HCT116 (cell line): ENCODE measurements around the gene LYPD4.

ENCODE experiments used
- EZH2 ChIP-seq: fragments of 200-600 bp; sonication (generic); IDR thresholded peaks from 2 replicates; pipeline ENCODE4 v1.6.1; 2017; ENCODE audit warnings: antibody characterized with exemption, mixed run types
- EZH2phosphoT487 ChIP-seq: fragments of 200-600 bp; IDR thresholded peaks from 2 replicates; pipeline ENCODE4 v1.6.1; 2018; ENCODE audit warnings: antibody characterized with exemption, borderline replicate concordance
- JUND ChIP-seq: IDR thresholded peaks from 2 replicates; pipeline ENCODE4 v1.6.1; 2012
- POLR2A ChIP-seq: IDR thresholded peaks from 2 replicates; pipeline ENCODE4 v1.7.0; 2011; ENCODE audit warnings: borderline replicate concordance; ENCODE audit not compliant: insufficient read depth, insufficient read length; ENCODE audit errors: extremely low read depth
- POLR2AphosphoS5 ChIP-seq: IDR thresholded peaks from 2 replicates; pipeline ENCODE4 v1.6.1; 2011; ENCODE audit warnings: mild to moderate bottlenecking, low read depth, low read length, moderate library complexity
- SIN3A ChIP-seq: IDR thresholded peaks from 2 replicates; pipeline ENCODE4 v1.6.1; 2012; ENCODE audit warnings: low read depth
- ZNF274 ChIP-seq: fragments of 200-500 bp; sonication (Bioruptor generic); IDR thresholded peaks from 2 replicates; pipeline ENCODE4 v1.6.1; 2014; ENCODE audit warnings: mild to moderate bottlenecking, low read depth, low read length, inconsistent platforms
- TF ChIP-seq, protein P1 (sequence below): IDR thresholded peaks from 2 replicates; pipeline ENCODE4 v1.6.1; 2012
- TF ChIP-seq, protein P2 (sequence below), 3 experiments: fragments of 200-600 bp in 1 of 3; sonication (generic) in 1 of 3; IDR thresholded peaks in 2 of 3; conservative IDR thresholded peaks in 1 of 3; 2 replicates each; pipeline ENCODE4 v1.5.1; 2012 to 2017; ENCODE audit warnings: low read depth in 2 of 3, low read length in 2 of 3, antibody characterized with exemption in 1 of 3, borderline replicate concordance in 1 of 3, control low read depth in 1 of 3, mild to moderate bottlenecking in 1 of 3, mixed read lengths in 1 of 3, mixed run types in 1 of 3, moderate library complexity in 1 of 3; ENCODE audit not compliant: insufficient read depth in 1 of 3
- TF ChIP-seq, protein P3 (sequence below): IDR thresholded peaks from 2 replicates; pipeline ENCODE4 v1.6.1; 2012
- TF ChIP-seq, protein P4 (sequence below): IDR thresholded peaks from 2 replicates; pipeline ENCODE4 v1.6.1; 2011; ENCODE audit warnings: mild to moderate bottlenecking, low read length, moderate library complexity; ENCODE audit not compliant: insufficient replicate concordance; ENCODE audit errors: extremely low read depth

DNA sequence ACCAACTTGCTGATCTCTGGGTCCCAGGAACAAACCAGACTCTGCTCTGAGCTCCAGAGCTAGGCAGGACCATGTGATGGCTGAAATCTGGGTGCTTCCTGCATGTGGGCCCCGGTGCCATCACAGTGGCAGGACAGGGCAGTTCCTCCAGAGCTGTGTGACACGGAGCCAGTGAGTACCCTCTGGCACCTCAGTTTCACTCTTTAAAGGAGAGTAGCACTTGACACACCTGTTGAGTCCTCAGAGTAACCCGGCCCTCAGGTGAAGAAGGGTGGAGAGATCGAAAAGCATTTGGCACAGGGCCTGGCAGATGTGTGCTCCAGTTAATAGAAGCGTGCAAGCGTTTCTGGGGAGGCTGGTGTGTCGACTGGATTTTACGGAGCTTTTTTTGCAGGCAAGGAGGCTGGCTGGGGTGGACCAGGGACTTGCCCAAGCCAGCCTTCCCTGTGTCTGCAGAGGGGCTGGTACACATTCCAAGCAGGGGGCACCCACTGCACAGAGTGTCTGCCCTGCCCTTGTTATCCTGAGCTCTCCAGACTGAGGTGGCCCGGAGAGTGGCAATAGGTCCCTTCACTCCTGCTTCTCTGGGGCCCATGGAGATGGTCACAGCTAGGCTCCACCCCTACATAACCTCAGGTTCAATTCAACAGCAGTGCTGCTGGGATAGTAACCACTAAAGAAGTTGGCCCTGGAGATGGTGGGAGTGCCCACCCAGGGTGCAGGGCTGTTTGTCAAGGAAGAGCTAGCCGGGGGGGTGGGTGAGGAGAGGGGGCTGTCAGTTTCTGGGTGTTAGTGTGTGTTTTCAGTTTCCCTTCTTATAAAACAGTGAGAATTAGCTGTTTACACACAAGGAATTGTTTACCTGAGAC lies 23.9 kb upstream of the LYPD4 start:
- TF ChIP-seq POLR2AphosphoS5 = no peak
- TF ChIP-seq, protein P1, sequence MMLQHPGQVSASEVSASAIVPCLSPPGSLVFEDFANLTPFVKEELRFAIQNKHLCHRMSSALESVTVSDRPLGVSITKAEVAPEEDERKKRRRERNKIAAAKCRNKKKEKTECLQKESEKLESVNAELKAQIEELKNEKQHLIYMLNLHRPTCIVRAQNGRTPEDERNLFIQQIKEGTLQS = no peak
- no peak for TF ChIP-seq EZH2
- TF ChIP-seq ZNF274 = no peak
- no peak for TF ChIP-seq POLR2A
- TF ChIP-seq, protein P2, sequence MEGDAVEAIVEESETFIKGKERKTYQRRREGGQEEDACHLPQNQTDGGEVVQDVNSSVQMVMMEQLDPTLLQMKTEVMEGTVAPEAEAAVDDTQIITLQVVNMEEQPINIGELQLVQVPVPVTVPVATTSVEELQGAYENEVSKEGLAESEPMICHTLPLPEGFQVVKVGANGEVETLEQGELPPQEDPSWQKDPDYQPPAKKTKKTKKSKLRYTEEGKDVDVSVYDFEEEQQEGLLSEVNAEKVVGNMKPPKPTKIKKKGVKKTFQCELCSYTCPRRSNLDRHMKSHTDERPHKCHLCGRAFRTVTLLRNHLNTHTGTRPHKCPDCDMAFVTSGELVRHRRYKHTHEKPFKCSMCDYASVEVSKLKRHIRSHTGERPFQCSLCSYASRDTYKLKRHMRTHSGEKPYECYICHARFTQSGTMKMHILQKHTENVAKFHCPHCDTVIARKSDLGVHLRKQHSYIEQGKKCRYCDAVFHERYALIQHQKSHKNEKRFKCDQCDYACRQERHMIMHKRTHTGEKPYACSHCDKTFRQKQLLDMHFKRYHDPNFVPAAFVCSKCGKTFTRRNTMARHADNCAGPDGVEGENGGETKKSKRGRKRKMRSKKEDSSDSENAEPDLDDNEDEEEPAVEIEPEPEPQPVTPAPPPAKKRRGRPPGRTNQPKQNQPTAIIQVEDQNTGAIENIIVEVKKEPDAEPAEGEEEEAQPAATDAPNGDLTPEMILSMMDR (IDR thresholded peaks at IDR 0.05 in 2 of 3, conservative IDR thresholded peaks at IDR 0.05 in 1 of 3; ENCODE audit: borderline replicate concordance in 1 of 3, insufficient read depth in 1 of 3, low read depth in 2 of 3, low read length in 2 of 3) = no peak
- no peak for TF ChIP-seq SIN3A
- no peak for TF ChIP-seq EZH2phosphoT487
- TF ChIP-seq JUND = no peak
- TF ChIP-seq, protein P3, sequence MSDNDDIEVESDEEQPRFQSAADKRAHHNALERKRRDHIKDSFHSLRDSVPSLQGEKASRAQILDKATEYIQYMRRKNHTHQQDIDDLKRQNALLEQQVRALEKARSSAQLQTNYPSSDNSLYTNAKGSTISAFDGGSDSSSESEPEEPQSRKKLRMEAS = no peak
- TF ChIP-seq, protein P4, sequence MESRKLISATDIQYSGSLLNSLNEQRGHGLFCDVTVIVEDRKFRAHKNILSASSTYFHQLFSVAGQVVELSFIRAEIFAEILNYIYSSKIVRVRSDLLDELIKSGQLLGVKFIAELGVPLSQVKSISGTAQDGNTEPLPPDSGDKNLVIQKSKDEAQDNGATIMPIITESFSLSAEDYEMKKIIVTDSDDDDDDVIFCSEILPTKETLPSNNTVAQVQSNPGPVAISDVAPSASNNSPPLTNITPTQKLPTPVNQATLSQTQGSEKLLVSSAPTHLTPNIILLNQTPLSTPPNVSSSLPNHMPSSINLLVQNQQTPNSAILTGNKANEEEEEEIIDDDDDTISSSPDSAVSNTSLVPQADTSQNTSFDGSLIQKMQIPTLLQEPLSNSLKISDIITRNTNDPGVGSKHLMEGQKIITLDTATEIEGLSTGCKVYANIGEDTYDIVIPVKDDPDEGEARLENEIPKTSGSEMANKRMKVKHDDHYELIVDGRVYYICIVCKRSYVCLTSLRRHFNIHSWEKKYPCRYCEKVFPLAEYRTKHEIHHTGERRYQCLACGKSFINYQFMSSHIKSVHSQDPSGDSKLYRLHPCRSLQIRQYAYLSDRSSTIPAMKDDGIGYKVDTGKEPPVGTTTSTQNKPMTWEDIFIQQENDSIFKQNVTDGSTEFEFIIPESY = no peak
